Stimulated activated CD4-positive, alpha-beta T cell treated with anti-CD3 and anti-CD28 coated beads, Interleukin-15, amount 100 ng/mL, for 1 hour (primary cell): ENCODE results near the gene ATOH8.
"Not testable (repeated sequence)": the region's sequence is repeated elsewhere in the genome, so short reads cannot be mapped to it uniquely, and the experiment has no call there.

Experiments
- DNase-seq, 2 donors: peaks; one replicate each; pipeline ENCODE4 v3.0.0-alpha.2; 2020; ENCODE audit warnings: low read depth in 1 of 2, low spot score in 1 of 2

The ATOH8 gene, protein sequence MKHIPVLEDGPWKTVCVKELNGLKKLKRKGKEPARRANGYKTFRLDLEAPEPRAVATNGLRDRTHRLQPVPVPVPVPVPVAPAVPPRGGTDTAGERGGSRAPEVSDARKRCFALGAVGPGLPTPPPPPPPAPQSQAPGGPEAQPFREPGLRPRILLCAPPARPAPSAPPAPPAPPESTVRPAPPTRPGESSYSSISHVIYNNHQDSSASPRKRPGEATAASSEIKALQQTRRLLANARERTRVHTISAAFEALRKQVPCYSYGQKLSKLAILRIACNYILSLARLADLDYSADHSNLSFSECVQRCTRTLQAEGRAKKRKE

DNA sequence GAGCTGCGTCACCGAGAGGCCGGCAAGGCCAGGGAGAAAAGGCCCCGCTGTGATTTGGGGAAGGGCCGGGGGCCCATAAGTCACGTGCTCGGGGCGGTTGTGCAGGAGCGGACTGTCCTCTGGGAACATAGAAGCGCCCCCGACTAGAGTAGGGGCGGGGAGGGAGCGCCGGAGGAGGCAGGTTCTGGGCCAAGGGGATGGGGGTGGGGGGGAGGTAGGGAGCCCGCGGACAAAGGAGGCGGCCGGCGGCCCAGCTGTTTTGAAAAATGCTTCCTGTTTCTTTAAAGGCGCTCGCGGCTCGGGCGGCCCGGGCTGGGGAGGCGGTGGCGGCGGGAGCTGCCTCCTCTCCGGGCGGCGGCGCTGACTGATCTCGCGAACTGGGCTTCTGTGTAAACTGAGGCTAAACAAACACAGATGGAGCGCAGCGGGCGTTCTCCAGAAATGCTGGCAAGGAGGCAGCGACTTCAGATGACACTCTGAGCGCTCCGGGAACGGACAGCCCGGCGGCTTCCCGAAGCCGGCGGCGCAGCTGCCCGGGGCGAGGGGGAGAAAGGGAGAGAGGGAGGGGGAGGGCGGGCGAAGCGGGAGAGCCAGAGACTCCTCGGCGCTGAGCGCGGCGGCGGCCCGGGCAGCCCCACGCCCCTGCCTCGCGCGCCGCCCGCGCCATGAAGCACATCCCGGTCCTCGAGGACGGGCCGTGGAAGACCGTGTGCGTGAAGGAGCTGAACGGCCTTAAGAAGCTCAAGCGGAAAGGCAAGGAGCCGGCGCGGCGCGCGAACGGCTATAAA, at the start of gene ATOH8:
TSS of gene ATOH8 (plus strand) at position 467 of the 788 bp plus-strand sequence. CDS start at position 666, 199 bp downstream.
- no peak for DNase-seq

GRCh38 chr2:85704038-85704437, 49.8 kb upstream of the ATOH8 start:
- no peak for DNase-seq

- no peak for DNase-seq
Measured at GRCh38 chr2:85704800-85705679, 48.8 kb upstream of the ATOH8 start.

GRCh38 chr2:85705680-85706039, 48.1 kb upstream of the ATOH8 start:
- no peak for DNase-seq

DNA sequence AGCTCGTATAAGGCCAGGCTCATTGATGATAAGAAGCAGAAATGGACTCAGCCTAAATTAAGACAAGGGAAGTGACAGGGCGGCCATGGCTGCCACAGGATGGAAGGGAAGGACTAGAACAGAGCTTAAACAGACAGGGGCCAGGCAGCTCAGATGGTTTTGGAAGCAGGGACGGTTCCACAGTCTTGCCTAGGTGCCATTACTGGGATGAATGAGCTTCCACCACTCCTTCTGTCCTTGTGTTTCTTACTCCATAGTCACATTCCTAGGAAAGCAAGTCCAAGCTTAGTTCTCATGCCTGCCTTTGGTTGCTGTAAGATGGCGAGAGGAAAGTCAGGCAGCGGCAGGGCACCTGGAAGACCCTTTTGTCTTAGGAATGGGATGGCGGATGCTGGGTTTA, 47.7 kb upstream of the ATOH8 start:
- no peak for DNase-seq

DNA sequence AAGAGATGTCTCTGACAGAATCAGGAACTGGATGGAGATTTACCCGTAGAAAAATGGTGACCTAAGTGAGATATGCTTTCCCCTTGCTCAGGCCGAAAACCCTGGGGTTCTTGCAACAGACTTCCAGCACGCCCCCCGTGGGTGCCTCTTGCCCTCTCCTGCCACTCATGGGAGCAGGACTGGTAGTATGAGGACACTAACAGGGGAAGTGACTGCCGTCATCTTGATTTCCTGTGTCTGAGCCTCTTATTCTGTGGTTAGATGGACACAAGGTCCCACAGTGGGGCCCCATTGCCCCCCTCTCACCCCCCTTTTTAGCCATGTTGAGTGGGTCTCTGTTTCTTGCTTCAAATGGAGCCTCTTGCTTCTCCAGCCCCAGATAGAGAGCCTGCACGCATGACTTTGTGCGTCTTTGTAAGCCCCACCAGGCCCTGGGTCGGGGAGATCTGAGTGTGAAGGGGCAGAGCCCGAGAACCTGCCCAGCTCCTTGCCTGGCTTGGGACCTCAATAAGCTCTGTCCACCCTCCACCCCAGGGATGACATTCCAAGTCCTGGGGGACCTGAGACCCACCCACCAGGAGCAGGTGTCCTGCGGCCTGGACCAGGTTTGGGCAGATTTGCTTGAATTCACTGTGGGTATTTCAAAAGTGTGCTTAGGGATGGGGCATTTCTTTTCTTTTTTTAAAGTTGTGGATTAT, 47.0 kb upstream of the ATOH8 start:
- no peak for DNase-seq

DNA sequence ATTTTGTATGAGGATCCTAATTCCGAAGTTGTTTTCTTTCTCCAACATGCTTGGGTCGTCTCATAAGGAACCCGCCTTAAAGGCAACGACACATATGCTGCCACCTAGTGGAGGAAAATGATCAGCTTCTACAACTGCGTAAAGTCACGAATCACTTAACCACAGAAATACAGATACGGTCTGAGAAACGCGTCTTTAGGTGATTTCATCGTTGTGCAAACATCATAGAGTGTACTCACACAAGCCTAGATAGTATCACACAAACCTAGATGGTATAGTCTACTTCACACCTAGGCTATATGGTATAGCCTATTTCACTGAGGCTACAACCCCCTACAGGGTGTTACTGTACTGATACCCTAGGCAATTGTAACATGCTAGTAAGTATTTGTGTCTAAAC, 46.5 kb upstream of the ATOH8 start:
- DNase-seq = peak in 1 of 2 donors; percentile 21

DNA sequence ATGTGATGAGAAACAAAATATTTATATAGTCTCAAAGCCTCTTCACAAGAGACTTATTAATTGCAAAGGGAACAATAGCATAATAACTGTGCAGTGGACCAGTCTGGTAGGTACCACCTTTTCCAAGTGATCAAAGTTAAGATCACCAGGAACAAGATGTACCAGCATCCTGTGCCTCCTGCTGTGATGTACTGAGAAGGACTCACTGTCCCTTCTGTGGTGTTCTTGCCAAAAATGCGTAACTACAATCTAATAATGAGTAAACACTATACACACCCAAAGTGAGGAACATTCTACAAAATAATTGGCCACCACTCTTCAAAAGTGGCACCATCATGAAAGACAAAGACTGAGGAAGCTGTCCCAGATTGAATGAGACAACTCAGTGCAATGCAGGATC, 45.1 kb upstream of the ATOH8 start:
- no peak for DNase-seq

DNA sequence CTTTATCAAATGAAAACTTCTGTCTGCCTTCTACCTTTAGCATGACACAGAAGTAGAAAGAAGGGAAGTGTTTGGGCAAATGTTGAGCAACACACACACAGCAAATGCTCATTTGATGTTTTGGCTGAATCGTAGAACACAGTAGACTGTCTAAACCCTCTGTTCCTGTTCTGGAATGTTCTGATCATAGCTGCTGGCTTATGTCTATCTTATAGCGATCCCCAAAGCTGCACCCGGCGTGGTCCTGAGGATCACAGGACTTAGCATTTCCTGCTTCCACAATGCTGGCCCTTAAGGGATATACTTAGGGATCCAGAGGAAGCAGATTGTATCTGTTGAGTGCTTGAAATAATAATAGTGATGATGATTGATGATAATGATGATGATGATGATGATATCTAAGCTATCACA, 44.4 kb upstream of the ATOH8 start:
- DNase-seq = no peak

DNA sequence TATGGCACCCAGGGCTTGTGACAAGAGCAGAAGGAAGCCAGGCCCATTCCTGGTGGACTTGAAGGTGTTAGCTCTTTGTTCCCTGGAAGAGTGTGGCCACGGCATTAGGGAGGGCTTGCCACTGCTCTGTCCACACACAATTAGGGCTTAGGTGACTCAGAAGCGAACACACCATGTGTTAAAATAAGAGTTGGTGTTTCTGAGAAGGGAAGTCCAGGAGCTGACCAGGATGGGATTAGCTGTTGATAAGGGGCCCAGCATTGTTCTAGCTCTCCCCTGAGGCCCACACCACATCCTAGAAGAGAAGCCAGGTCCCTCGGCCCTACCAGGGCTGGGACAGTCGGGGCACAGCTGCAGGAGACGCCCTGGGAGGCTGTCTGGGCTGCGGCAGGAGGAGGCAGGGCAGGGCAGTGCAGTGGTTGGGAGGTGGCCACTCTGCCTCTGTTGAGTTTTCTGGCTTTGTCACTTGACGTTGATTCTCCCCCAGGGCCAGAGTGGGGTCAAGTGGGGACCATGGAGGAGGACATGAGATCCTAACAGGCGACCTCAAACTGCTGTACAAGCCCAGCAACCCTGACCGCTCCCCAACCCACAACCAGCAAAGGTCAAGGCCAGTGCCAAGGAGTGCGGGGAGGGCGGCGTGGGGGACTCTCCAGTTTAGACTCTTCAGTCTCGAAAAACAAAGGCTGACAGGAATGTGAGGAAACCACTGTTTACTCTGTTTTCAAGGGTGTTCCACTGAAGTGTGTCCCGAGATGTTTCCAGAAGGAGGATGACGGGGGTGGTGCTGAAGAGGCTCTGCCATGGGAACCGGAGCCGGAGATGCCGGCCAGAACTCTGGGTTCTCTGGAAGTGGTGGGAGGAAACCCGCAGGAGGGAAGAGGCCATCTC, 42.9 kb upstream of the ATOH8 start:
- DNase-seq = no peak

GRCh38 chr2:85711578-85712060, 42.2 kb upstream of the ATOH8 start:
- no peak for DNase-seq

GRCh38 chr2:85712336-85712735, 41.5 kb upstream of the ATOH8 start:
- DNase-seq = no peak

- DNase-seq = no peak
Measured at GRCh38 chr2:85712849-85713612, 40.8 kb upstream of the ATOH8 start.

DNA sequence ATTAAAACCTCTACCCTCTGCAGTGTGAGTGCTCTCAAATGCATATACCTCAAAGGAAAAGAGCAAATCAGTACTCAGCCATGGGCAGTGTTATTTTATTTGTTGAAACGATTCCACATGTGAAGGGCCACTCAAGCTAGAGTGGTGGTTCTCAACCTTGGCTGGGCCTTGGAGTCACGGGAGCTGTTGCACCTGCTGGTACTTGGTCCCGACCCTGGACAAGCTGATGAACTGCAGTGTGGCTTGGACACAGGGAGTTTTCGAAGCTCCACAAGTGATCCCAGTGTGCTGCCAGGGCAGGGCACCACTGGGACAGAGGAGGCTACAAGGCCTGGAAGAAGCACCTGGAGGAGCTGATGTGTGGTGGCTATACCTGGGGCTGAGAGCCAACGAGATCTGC, 40.0 kb upstream of the ATOH8 start:
- DNase-seq = no peak

- DNase-seq = not testable (repeated sequence)
Measured at GRCh38 chr2:85714421-85714820, 39.4 kb upstream of the ATOH8 start.

GRCh38 chr2:85714841-85715240, 39.0 kb upstream of the ATOH8 start:
- DNase-seq = no peak

DNA sequence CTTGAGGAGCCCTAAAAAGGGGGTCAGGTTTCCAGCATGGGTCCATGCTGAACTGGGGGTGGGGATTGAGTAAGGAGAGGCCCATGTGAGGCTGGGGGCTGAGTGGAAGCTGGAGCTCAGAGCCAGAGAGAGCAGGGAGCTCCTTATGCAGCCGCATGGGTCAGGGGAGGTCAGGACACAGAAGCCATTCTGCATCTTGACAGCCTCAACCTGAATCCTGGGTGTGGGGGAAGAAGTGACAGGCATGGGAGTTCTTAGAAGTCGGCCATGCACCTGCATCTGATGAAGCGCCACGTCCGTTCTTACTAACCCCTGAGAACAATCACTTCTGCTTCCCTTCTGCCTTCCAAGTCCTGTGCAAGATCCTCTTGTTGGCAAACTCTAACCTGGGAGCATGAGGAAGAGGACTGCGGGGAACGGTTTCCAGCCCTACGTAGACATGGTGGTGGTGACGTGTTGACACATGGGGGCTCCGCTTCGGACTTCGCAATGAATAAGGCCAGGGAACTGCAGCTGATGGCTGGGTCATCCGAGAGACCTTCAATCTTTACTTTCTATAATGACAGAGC, 37.4 kb upstream of the ATOH8 start:
- no peak for DNase-seq

DNA sequence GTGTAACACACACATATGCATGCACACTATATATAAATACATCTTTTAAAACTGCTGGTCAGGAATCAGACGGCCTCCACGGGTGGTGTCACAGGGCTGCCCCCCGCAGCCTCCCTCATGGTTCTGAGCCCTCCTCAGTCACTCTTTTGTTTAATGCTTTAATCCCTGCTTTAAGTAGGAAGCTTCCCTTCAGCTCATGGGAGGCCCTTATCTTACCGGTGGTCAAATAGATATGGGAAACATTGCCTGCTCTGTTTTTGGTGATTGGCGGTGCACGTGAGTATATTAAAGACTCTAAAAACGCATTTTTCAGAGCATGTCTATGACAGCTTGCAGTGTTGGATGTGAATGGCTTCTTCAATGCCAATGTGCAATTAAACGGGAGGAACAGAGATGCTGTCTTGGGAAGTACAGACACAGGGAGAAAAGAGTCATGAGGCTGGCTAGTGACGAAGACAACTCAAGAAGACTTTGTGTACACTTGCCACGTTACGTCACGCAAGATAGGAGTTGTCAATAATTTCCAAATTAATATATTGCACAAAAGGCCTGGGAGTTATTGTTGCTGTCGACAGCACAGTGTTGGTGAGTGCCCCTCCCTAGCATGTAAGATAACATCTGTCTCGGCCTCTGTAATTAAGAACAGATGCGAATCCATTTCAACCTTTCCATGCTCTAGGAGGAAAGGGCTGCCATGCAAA, 36.3 kb upstream of the ATOH8 start:
- no peak for DNase-seq
